ENCODE measurements around the gene MAPKAPK2. TPM values are rescaled to one million over a fixed set of nuclear protein-coding genes. Genes with fewer than 3 reads are reported as not detected.

MAPKAPK2 gene
- total RNA-seq, 1 donor from 2014 or later: 24.7 TPM

- H3K4me1 Mint-ChIP-seq: peaks cover 78% of the 10 kb centered on the region
- Histone ChIP-seq H3K9me3 (ENCODE audit: low read depth) (no peaks in the 10 kb centered on the region), H3K4me1 (peaks cover 40% of the 10 kb centered on the region), H3K79me2 (ENCODE audit: low read depth) (peaks cover 94% of the 10 kb centered on the region), H3K9ac (no peak overlapping the region), H4K20me1 (ENCODE audit: low read depth) (peaks cover 97% of the 10 kb centered on the region), H3K4me3 (no peak overlapping the region), H3F3A (ENCODE audit: low read depth) (no peaks in the 10 kb centered on the region), H3K27me3 (no peaks in the 10 kb centered on the region), H3K36me3 (no peaks in the 10 kb centered on the region), H2AFZ (replicated peaks) (no peak overlapping the region), H3K27ac (no peak overlapping the region), H3K4me2 (peak overlapping the region; percentile 60)
- no peak for TF ChIP-seq EZH2 (IDR thresholded peaks at IDR 0.05)
- no peak for TF ChIP-seq EZH2phosphoT487 (IDR thresholded peaks at IDR 0.05)
- TF ChIP-seq CTCF (IDR thresholded peaks at IDR 0.05): no peak
- no peak overlapping the region for H3K4me3 Mint-ChIP-seq
- H3K9me3 Mint-ChIP-seq: no peaks in the 10 kb centered on the region
- H3K36me3 Mint-ChIP-seq: peaks cover 34% of the 10 kb centered on the region
- no peak for DNase-seq (ENCODE audit: low spot score)
- H3K27ac Mint-ChIP-seq: no peak overlapping the region
- peaks cover 2% of the 10 kb centered on the region for H3K27me3 Mint-ChIP-seq (ENCODE audit: insufficient read depth, low read depth)
These were observed 8.9 kb downstream of the MAPKAPK2 start for GRCh38 chr1:206693592-206693991.

GRCh38 chr1:206694171-206695124, 9.7 kb downstream of the MAPKAPK2 start:
- no peaks in the 10 kb centered on the region for H3K27me3 Mint-ChIP-seq (ENCODE audit: insufficient read depth, low read depth)
- H3K27ac Mint-ChIP-seq: no peak overlapping the region
- H3K36me3 Mint-ChIP-seq: peaks cover 34% of the 10 kb centered on the region
- Histone ChIP-seq H3K4me1 (peaks cover 32% of the 10 kb centered on the region), H3K9ac (no peak overlapping the region), H4K20me1 (ENCODE audit: low read depth) (peaks cover 97% of the 10 kb centered on the region), H3K36me3 (no peaks in the 10 kb centered on the region), H3K4me2 (peak overlapping the region; percentile 60), H3F3A (ENCODE audit: low read depth) (no peaks in the 10 kb centered on the region), H2AFZ (replicated peaks) (no peak overlapping the region), H3K79me2 (ENCODE audit: low read depth) (peaks cover 94% of the 10 kb centered on the region), H3K27ac (no peak overlapping the region), H3K4me3 (no peak overlapping the region), H3K9me3 (ENCODE audit: low read depth) (no peaks in the 10 kb centered on the region), H3K27me3 (no peaks in the 10 kb centered on the region)
- peak; percentile 64 for DNase-seq (ENCODE audit: low spot score)
- H3K4me1 Mint-ChIP-seq: peaks cover 77% of the 10 kb centered on the region
- TF ChIP-seq CTCF (IDR thresholded peaks at IDR 0.05): no peak
- no peaks in the 10 kb centered on the region for H3K9me3 Mint-ChIP-seq
- H3K4me3 Mint-ChIP-seq: no peak overlapping the region

- H3K4me3 ChIP-seq: no peak overlapping the region
- no peak overlapping the region for H3K4me2 ChIP-seq
- Mint-ChIP-seq H3K4me3 (no peak overlapping the region), H3K36me3 (peaks cover 34% of the 10 kb centered on the region), H3K27ac (no peak overlapping the region), H3K4me1 (peaks cover 71% of the 10 kb centered on the region), H3K27me3 (ENCODE audit: insufficient read depth, low read depth) (no peaks in the 10 kb centered on the region), H3K9me3 (no peaks in the 10 kb centered on the region)
- DNase-seq (ENCODE audit: low spot score): no peak
- H4K20me1 ChIP-seq (ENCODE audit: low read depth): peaks cover 97% of the 10 kb centered on the region
- H3K9ac ChIP-seq: no peak overlapping the region
- H3K9me3 ChIP-seq (ENCODE audit: low read depth): no peaks in the 10 kb centered on the region
- no peaks in the 10 kb centered on the region for H3K36me3 ChIP-seq
- no peak overlapping the region for H2AFZ ChIP-seq (replicated peaks)
- TF ChIP-seq CTCF (IDR thresholded peaks at IDR 0.05) (no peak), EZH2 (IDR thresholded peaks at IDR 0.05) (no peak), EZH2phosphoT487 (IDR thresholded peaks at IDR 0.05) (no peak)
- H3K27ac ChIP-seq: no peak overlapping the region
- H3F3A ChIP-seq (ENCODE audit: low read depth): no peaks in the 10 kb centered on the region
- H3K4me1 ChIP-seq: peaks cover 20% of the 10 kb centered on the region
- no peaks in the 10 kb centered on the region for H3K27me3 ChIP-seq
- H3K79me2 ChIP-seq (ENCODE audit: low read depth): peaks cover 84% of the 10 kb centered on the region
These were observed 11.0 kb downstream of the MAPKAPK2 start for GRCh38 chr1:206695733-206696132.
